GM19240 (cell line): ENCODE measurements around the gene RASA4B.
"Not testable (repeated sequence)": the region's sequence is repeated elsewhere in the genome, so short reads cannot be mapped to it uniquely, and the experiment has no call there.

Experiments
- DNase-seq: peaks from one replicate; pipeline ENCODE4 v3.0.0; 2011; ENCODE audit warnings: low spot score; ENCODE audit not compliant: insufficient read length

Gene RASA4B

DNA sequence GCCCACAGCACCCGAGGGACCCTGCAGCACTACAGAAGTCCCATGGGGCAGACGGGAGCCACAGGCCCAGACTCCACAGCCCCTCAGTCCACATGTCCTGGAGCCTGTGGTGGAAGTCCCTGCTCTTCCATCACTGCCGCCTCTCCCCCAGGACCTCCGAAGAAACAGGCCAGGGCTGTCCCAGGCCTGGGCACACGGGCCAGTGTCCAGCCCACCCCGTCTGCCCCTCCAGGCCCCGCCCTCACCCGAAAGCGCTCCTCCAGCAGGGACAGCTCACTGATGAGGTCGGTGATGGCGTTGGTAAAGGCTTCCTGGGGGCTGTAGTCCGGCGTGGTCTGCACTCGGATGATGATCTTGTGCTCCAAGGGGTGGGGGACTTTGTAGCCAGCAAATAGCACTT is 43.5 kb downstream of the RASA4B start:
- not testable (repeated sequence) for DNase-seq

- DNase-seq: no peak
Observed at GRCh38 chr7:102473271-102473991, 44.1 kb downstream of the RASA4B start.

DNA sequence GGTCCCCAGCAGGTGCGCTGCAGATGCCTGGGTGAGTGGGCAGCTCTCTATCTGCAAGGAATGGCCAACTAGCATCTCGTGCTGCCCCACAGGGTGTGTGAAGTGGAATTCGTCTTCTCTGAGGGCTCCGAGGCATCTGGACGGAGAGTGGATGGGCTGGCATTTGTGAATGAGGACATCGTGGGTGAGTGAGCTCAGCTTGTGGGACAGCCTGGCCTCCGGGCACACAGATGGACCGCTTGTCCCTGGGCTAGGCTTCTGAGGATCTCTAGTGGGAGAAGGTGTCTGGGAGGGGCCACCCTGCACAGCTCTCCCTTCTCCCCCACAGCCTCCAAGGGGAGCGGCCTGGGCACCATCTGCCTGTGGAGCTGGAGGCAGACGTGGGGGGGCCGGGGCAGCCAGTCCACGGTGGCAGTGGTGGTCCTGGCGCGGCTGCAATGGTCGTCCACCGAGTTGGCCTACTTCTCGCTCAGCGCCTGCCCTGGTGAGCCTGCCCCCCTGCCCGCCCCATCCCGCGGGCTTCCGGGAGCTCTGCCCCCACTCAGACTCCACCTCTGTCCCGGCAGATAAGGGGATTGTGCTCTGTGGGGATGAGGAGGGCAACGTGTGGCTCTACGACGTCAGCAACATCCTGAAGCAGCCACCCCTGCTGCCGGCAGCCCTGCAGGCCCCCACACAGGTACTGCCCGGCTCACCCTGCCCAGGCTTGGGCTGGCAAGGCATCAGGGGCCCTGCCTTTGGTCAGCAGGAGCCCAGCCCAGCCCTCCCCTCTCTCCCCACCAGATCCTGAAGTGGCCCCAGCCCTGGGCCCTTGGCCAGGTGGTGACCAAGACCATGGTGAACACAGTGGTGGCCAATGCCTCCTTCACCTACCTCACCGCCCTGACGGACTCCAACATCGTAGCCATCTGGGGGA is 45.2 kb downstream of the RASA4B start:
- no peak for DNase-seq

GRCh38 chr7:102471791-102472125 is 45.8 kb downstream of the RASA4B start:
- DNase-seq: no peak

- no peak for DNase-seq
Observed at GRCh38 chr7:102469972-102470825, 47.4 kb downstream of the RASA4B start.

DNA sequence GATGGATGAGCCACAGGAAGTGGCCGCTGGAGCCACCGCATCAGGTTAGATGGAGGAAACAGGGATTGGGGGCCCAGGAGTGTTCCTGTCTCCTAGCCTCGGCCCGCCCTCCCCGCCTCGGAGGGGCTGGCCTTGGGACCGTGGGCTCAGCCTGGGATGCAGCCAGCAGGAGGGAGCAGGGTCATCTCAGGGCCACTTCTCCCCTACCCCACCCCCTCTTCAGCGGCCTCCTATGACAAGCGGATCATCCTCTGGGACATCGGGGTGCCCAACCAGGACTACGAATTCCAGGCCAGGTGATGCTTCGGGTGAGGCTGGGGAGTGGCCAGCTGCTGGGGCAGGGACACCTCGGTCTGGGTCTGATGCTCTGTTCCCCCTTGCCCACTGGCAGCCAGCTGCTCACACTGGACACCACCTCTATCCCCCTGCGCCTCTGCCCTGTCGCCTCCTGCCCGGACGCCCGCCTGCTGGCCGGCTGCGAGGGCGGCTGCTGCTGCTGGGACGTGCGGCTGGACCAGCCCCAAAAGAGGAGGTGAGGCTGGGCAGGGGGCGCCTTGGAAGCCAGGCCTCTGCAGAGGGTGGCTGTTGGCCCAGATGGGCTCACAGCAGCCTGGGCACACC is 48.1 kb downstream of the RASA4B start:
- DNase-seq: no peak

DNA sequence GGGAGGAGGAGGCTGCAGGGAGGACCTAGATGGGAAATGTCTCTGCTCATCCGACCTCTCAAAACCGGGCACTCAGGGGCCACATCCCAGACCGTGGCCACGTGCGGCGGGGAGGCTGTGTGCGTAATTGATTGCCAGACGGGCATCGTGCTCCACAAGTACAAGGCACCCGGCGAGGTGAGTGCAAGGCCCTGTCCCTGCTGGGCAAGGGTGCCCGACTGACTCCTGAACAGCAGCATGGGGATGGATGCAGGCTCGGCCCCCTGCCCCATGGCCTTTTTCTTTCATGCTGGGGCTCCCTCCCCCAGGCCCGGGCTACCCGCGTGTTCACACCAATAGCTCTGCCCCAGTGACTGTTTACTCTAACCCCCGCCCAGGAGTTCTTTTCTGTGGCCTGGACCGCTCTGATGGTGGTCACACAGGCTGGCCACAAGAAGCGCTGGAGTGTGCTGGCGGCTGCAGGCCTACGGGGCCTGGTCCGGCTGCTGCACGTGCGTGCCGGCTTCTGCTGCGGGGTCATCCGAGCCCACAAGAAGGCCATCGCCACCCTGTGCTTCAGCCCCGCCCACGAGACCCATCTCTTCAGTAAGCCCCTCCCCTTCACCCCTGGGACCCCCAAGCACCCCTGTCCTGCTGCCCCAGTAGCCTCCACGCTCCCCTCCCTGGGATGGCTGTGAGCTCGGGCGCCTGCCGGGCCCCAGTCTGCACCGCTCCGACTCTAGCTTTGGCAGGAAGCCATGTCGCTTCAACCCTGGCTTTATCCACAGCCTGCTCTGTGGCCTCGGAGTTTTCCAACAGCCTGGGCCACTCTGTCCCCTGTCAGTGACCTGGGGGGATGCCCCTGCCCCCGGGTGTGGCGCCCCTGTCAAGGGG is 48.9 kb downstream of the RASA4B start:
- no peak for DNase-seq

DNA sequence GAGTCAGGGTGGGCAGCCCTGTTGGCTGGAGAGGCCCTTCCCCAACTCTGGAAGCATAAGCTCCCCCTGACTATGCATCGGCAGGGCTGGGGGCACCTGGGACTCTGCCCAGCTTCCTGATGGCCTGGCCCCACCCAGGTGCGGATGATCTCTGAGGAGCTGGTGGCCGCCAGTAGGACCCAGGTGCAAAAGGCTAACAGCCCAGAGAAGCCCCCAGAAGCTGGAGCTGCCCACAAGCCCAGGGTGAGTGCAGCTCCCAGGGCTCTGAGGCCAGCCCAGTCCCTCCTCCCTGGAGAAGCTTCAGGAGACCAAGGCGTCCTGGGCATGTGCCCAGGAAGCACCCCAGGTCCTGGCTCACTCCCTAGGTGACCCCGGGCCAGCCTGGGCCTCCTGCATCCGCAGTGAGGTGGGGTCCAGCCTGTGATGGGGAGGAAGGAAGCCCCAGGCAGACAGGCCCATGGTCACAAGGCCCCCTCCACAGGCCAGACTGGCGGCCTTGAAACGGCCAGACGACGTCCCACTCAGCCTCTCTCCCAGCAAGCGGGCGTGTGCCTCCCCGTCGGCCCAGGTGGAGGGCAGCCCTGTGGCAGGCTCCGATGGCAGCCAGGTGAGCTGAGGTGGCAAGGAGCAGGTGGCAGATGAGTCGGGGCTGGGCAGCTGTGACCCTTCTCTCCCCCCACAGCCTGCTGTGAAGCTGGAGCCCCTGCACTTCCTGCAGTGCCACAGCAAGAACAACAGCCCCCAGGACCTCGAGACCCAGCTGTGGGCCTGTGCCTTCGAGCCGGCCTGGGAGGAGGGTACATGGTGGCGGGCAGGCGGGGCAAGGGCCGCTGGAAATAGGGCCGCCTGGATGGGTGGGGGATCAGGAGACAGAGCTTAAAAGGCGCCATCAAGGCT is 49.7 kb downstream of the RASA4B start:
- no peak for DNase-seq

GRCh38 chr7:102466097-102466496 is 51.5 kb downstream of the RASA4B start:
- DNase-seq: no peak

DNA sequence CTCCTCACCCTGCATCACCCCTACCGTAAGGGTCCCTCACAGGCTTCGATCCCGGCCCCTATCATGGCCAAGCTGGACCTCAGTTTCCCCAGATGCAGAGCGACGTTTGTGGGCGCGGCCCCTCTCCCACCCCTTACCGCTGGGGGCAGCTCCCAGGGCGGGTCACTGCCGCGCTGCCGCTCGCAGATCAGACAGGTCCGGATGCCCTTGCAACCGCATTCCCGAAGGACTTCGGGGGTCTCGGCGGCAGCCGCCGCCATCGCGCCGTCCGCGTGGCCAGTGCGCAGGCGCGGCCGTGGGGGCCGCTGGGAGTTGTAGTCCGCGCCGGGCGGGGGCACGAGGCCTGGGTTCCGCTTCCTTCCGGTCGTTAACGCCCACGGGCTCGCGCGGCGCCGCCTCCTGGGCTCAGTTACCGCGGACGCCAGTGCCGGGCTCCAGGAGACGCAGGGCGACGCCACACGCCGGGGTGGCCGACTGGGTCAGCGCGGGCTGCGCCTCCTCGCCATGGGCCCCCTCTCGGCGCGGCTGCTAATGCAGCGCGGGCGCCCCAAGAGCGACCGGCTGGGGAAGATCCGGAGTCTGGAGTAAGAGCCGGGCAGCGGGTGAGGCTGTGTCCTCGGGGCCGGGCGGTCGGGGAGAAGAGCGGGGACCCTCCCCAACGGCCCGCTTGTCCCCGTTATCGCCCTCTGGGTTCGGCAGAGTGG is 52.8 kb downstream of the RASA4B start, which contains the start of the genes ALKBH4 and LRWD1:
ALKBH4 (minus strand) TSS at position 287 of the 704 bp plus-strand sequence; CDS start at position 260, 27 bp downstream.
LRWD1 (plus strand) TSS at position 408 of the 704 bp plus-strand sequence; CDS start at position 505, 97 bp downstream.
- peak; percentile 99 for DNase-seq

DNA sequence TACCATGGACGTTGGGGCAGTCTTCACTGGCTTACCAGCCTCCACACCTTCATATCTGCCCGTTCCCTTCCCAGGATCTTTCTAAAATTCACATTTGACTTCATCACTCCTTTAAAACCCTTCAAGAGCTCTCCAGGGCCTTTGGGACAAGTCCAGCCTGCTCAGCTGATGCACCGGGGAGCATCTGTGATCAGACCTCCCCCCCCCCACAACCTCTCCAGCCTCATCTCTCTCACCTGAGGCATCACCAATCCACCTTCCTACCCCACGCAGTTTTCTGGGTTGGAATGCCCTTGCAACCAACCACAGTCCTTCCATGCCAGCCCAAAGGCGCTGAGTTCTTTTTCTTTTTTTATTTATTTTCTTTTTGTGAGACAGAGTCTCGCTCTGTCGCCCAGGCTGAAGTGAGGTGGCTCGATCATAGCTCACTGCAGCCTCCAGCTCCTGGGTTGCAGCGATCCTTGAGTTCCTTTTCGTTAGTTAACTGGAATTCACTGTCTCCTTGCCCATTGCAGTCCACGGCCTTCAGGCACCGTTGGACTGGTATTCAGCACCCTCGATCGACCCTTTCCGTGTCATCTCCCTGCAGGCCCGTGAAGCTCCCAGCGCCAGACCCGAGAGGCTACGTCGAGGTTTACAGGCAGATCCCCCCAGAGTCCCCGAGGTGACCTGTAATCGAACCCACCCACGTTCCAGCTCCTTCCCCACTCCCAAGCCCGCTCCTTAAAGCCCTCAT is 53.6 kb downstream of the RASA4B start:
- no peak for DNase-seq

DNA sequence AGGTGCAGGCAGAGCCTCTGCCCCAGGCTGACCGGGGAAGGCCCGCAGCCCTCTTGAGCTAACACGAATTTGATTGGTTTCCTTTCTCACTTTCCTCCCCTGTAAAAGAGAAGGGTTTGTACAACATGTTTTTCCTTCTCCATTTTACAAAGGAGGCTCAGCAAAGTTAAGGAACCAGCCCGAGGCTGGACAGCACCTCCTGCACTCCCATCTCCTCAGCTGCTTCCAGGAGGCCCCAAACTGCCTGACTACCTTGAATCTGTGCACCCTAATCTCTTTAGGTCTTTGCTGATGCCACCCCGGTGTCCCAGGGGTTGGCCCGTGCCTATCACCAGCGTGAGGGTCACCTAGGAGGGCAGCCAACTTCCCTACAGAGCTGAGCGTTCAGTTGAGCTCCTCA is 57.1 kb downstream of the RASA4B start:
- no peak for DNase-seq

DNA sequence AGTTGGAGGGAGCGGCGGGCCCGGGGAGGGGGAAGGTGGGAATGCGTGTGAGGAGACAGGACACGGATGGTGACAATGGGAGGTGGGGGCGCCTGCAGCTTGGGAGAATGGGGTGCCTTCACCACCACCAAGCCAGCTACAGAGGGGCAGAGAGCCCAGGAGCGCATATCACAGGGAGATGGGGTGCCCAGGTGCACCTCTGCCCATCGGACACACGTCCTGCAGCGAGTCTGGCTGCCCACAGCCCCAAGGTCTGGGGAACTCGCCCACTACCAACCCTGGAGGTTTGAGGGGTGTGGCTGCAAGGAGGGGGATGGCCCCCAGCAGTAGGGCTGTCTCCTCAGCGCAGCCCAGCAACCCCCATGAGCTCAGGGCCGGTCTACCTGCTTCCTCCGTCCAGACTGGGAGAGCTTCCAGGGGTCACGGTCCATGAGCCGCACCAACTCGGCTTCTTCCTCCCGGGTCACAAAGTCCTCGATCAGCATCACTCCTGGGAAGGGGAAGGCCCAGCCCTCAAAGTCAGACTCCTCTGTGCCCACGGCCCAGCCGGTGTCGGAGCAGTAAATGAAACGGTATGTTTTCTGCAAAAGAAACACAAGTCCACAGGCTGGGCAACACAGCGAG is 58.2 kb downstream of the RASA4B start:
- DNase-seq: no peak

GRCh38 chr7:102457352-102457924 is 60.1 kb downstream of the RASA4B start:
- no peak for DNase-seq

DNA sequence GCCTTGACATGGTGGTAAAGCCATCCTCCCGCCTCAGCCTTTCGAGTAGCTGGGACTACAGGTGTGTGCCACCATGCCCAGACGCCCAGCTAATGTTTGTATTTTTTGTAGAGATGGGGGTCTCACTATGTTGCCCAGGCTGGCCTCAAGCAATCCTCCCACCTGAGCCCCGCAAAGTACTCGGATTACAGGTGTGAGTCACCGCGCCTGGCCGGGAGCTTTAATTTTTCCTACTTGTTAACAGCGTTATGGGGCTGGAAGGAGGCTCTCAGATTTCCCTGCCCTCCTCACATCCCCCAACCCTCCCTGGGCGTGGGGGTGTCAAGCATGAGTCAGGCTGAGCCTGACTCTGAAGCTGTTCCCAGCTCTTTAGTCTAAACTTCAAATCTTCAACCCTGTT is 61.2 kb downstream of the RASA4B start:
- DNase-seq: no peak

- no peak for DNase-seq
Observed at GRCh38 chr7:102455596-102455995, 62.0 kb downstream of the RASA4B start.

DNA sequence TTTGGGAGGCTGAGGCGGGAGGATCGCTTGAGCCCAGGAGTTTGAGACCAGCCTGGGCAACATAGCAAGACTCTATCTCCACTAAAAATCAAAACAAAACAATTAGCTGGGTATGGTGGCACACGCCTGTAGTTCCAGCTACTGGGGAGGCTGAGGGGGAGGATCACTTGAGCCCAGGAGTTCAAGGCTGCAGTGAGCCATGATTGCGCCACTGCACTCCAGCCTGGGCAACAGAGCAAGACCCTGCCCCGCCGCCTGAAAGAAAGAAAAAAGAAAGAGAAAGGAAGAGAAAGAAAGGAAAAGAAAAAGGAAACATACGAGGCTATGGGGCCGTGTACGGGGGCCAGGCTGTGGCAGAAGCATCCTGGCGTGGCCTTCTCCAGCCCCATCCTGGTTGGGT is 62.6 kb downstream of the RASA4B start:
- DNase-seq: not testable (repeated sequence)
